ENCODE results near the gene SPEF2. TPM values are rescaled to one million over a fixed set of nuclear protein-coding genes. Genes with fewer than 3 reads are reported as not detected.

SPEF2 gene
- total RNA-seq, 1 experiment from 2014 or later, result 0.15 TPM

- CTCF ChIA-PET, result no interaction called here
- peaks cover 37% of the 10 kb centered on the region for H3K4me1 Mint-ChIP-seq
- POLR2A ChIA-PET, result no interaction called here
Observed at GRCh38 chr5:35857606-35858205, 240.0 kb downstream of the SPEF2 start.

More at GRCh38 chr5:35857606-35858205, 240.0 kb downstream of the SPEF2 start:
- ATAC-seq (no peak), DNase-seq (ENCODE audit: low spot score) (no peak)
- peaks cover 12% of the 10 kb centered on the region; the same call in 1 of the 2 replicates for H3K9me3 Mint-ChIP-seq
- no peak overlapping the region for H3K27ac Mint-ChIP-seq
- H3K27me3 Mint-ChIP-seq (ENCODE audit: low read depth), result no peaks in the 10 kb centered on the region
- TF ChIP-seq CREM (CRISPR knock-in tag; IDR thresholded peaks at IDR 0.05) (no peak), SP1 (CRISPR knock-in tag; conservative IDR thresholded peaks at IDR 0.05) (no peak), ZNF281 (CRISPR knock-in tag; IDR thresholded peaks at IDR 0.05) (no peak), TEAD4 (CRISPR knock-in tag; IDR thresholded peaks at IDR 0.05) (no peak), AFF4 (CRISPR knock-in tag; IDR thresholded peaks at IDR 0.05; ENCODE audit: borderline replicate concordance) (no peak), ARID4B (CRISPR knock-in tag; IDR thresholded peaks at IDR 0.05; ENCODE audit: borderline replicate concordance) (no peak), GTF2I (CRISPR knock-in tag; conservative IDR thresholded peaks at IDR 0.05) (no peak), NFATC4 (CRISPR knock-in tag; IDR thresholded peaks at IDR 0.05) (no peak)
- H3K36me3 Mint-ChIP-seq, result no peaks in the 10 kb centered on the region
- H3K4me3 Mint-ChIP-seq, result no peak overlapping the region
